ENCODE results near the gene SPAG17. TPM values are rescaled to one million over a fixed set of nuclear protein-coding genes. Genes with fewer than 3 reads are reported as not detected.

Gene SPAG17
- total and polyA plus RNA-seq, 2 experiments from 2014 or later: 0.36 to 1.7 TPM

DNA sequence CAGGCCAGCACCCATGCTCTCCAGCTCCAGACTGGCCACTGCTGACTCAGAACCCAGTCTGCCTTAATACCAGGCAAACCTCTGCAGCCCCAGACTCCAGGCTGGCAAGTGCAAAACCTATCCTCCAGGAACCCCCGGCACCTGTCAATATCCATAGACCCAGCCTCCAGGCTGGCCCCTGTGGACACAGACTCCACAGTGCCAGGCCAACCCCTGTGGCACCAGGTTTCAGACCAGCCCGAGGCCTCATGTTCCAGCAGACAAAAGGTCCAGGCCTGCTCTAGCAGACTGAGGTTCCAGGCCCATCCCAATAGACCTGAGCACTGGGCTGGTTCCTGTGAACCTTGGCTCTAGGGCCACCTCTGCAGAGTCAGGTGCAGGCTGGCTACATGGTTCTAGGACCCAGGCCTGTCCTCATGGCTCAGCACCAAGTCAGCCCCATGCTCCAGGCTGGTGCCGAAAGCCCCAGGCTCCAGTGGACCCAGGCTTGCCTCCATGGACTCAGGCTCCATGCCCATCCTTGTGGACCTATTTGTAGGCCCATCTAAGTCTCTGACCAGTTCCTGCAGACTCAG, 137.3 kb downstream of the SPAG17 start:
- no peak overlapping the region for H3K4me3 ChIP-seq
- H3K36me3 ChIP-seq (replicated peaks; ENCODE audit: insufficient read depth, low read depth): no peaks in the 10 kb centered on the region
- no peaks in the 10 kb centered on the region for H3K9me2 ChIP-seq (replicated peaks; ENCODE audit: insufficient read depth)
- DNase-seq (ENCODE audit: low spot score): no peak
- no peaks in the 10 kb centered on the region for H3K27me3 ChIP-seq
- H3K79me2 ChIP-seq: no peaks in the 10 kb centered on the region
- H4K20me1 ChIP-seq (ENCODE audit: insufficient read depth, poor library complexity, severe bottlenecking): no peaks in the 10 kb centered on the region
- no peaks in the 10 kb centered on the region for H3K9me3 ChIP-seq (ENCODE audit: low read depth)
- H2AFZ ChIP-seq: no peak overlapping the region
- WGBS (ENCODE audit: low lambda C conversion rate, missing lambda C conversion rate): 98% methylated on average over 3 of the region's 3 CpGs
- no peak overlapping the region for H3K4me2 ChIP-seq
- H3K4me1 ChIP-seq (ENCODE audit: insufficient read depth): no peaks in the 10 kb centered on the region
- no peak overlapping the region for H3K27ac ChIP-seq
- TF ChIP-seq, protein P1, sequence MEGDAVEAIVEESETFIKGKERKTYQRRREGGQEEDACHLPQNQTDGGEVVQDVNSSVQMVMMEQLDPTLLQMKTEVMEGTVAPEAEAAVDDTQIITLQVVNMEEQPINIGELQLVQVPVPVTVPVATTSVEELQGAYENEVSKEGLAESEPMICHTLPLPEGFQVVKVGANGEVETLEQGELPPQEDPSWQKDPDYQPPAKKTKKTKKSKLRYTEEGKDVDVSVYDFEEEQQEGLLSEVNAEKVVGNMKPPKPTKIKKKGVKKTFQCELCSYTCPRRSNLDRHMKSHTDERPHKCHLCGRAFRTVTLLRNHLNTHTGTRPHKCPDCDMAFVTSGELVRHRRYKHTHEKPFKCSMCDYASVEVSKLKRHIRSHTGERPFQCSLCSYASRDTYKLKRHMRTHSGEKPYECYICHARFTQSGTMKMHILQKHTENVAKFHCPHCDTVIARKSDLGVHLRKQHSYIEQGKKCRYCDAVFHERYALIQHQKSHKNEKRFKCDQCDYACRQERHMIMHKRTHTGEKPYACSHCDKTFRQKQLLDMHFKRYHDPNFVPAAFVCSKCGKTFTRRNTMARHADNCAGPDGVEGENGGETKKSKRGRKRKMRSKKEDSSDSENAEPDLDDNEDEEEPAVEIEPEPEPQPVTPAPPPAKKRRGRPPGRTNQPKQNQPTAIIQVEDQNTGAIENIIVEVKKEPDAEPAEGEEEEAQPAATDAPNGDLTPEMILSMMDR (IDR thresholded peaks at IDR 0.05; ENCODE audit: poor library complexity): no peak
- TF ChIP-seq EZH2 (IDR thresholded peaks at IDR 0.05; ENCODE audit: borderline replicate concordance) (no peak), EZH2phosphoT487 (IDR thresholded peaks at IDR 0.05; ENCODE audit: low read depth, severe bottlenecking, unreplicated experiment) (no peak)

DNA sequence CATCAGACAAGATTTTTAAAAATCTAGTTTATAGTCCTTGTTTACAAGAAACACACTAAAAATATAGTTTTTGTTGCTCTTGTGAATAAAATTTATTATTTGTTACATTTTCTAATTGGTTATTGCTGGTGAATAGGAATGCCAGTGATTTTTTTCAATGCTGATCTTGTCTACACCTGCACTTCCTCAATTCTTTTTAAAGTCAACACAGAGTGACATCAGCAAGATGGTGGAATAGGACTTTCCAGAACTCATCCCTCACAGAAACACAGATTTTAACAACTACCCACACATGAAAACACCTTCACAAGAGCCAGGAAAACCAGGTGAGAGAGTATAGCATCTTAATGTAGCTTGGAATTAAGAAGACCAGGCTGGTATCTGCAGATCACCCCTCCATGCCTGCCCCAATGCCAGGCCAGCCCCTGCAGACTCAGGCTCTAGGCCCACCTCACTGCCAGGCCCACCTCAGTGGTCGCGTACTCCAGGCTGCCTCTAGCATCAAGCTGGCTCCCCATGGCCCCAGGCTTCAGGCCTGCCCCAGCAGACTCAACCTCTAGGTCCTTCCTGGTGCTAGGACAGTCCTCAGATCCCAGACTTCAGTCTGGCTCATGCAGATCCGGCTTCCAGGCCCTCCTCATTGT, 137.9 kb downstream of the SPAG17 start:
- 98% methylated on average over 3 of the region's 3 CpGs for WGBS (ENCODE audit: low lambda C conversion rate, missing lambda C conversion rate)
- no peak overlapping the region for H3K4me2 ChIP-seq
- H4K20me1 ChIP-seq (ENCODE audit: insufficient read depth, poor library complexity, severe bottlenecking): no peaks in the 10 kb centered on the region
- H3K4me3 ChIP-seq: no peak overlapping the region
- H3K9me3 ChIP-seq (ENCODE audit: low read depth): no peaks in the 10 kb centered on the region
- no peak overlapping the region for H3K27ac ChIP-seq
- TF ChIP-seq EZH2 (IDR thresholded peaks at IDR 0.05; ENCODE audit: borderline replicate concordance) (no peak), EZH2phosphoT487 (IDR thresholded peaks at IDR 0.05; ENCODE audit: low read depth, severe bottlenecking, unreplicated experiment) (no peak)
- TF ChIP-seq, protein P1 (IDR thresholded peaks at IDR 0.05; ENCODE audit: poor library complexity): no peak
- no peak for DNase-seq (ENCODE audit: low spot score)
- no peaks in the 10 kb centered on the region for H3K9me2 ChIP-seq (replicated peaks; ENCODE audit: insufficient read depth)
- no peaks in the 10 kb centered on the region for H3K4me1 ChIP-seq (ENCODE audit: insufficient read depth)
- no peaks in the 10 kb centered on the region for H3K27me3 ChIP-seq
- no peaks in the 10 kb centered on the region for H3K36me3 ChIP-seq (replicated peaks; ENCODE audit: insufficient read depth, low read depth)
- no peak overlapping the region for H2AFZ ChIP-seq
- H3K79me2 ChIP-seq: no peaks in the 10 kb centered on the region

DNA sequence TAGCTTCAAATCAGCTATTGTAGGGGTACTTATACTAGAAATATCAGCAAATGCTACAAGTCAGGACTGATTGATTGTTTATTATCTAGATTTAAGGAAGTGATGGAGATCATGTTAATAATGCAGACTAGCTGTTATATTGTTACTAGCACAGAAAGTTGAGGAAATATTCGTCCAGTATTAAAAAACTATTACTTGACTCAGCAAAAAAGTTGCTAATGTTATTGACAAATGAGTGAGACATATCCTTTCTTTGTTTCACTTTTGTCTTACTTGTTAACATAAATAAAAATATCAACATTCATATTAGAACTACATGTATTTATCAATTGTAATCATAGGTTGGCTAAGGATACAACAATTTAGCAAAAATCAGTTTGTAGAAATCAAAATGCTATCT, 141.4 kb downstream of the SPAG17 start:
- Histone ChIP-seq H3K9me3 (ENCODE audit: low read depth) (no peaks in the 10 kb centered on the region), H4K20me1 (ENCODE audit: insufficient read depth, poor library complexity, severe bottlenecking) (no peaks in the 10 kb centered on the region), H3K36me3 (replicated peaks; ENCODE audit: insufficient read depth, low read depth) (no peaks in the 10 kb centered on the region), H3K9me2 (replicated peaks; ENCODE audit: insufficient read depth) (no peaks in the 10 kb centered on the region), H2AFZ (no peak overlapping the region), H3K79me2 (no peaks in the 10 kb centered on the region), H3K27me3 (no peaks in the 10 kb centered on the region), H3K27ac (no peak overlapping the region), H3K4me2 (no peak overlapping the region), H3K4me3 (no peak overlapping the region), H3K4me1 (ENCODE audit: insufficient read depth) (no peaks in the 10 kb centered on the region)
- WGBS (ENCODE audit: low lambda C conversion rate, missing lambda C conversion rate): 90% methylated on average over 1 of the region's 1 CpG
- no peak for DNase-seq (ENCODE audit: low spot score)
- no peak for TF ChIP-seq EZH2phosphoT487 (IDR thresholded peaks at IDR 0.05; ENCODE audit: low read depth, severe bottlenecking, unreplicated experiment)
- TF ChIP-seq EZH2 (IDR thresholded peaks at IDR 0.05; ENCODE audit: borderline replicate concordance): no peak
- TF ChIP-seq, protein P1 (IDR thresholded peaks at IDR 0.05; ENCODE audit: poor library complexity): no peak

All from hepatocyte (in vitro differentiated cells).